ENCODE measurements around the gene ZFYVE28. TPM values are rescaled to one million over a fixed set of nuclear protein-coding genes. Genes with fewer than 3 reads are reported as not detected.

ZFYVE28 gene
- polyA plus RNA-seq, 1 of the 3 experiments (the other 2 are of a cell fraction) = 3.2 TPM

DNA sequence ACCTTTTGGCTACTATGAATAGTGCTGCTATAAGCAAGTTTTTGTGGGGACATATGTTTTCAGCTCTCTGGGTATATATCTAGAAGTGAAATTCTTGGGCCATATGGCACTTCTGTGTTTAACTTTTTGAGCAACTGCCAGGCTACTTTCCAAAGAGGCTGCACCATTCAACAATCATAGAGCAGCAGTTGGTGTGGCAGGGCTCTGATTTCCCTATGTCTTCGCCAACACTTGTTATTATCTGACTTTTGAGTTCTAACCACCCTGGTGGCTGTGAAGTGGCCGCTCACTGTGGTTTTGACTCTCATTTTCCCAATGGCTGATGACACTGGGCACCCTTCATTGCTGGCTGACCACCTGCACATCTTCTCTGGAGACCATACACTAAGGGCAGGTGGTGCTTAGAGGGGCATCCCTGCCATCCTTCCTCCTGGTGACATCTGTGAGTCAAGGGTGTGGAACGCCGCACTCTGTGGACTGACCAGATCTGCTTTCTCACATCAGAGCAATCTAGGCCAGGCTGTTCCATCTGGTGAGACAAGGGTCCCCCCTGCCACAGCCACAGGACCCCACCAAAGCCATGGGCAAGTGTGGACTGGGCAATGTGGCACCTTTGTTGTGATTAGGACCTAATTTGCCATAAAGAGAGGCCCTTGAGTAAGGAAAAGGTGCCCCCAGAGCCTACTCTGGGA, 49.6 kb downstream of the ZFYVE28 start:
- Histone ChIP-seq H3K9me2 (no peaks in the 10 kb centered on the region), H3K9me3 (no peaks in the 10 kb centered on the region), H3K4me3 (ENCODE audit: low read depth in 2 of 2, low read length in 1 of 2) (no peak overlapping the region; a peak in 1 of 4 replicates), H2AFZ (ENCODE audit: low read depth) (no peak overlapping the region), H3K36me3 (replicated peaks in 1 of 2; ENCODE audit: control insufficient read depth in 1 of 2, insufficient read depth in 2 of 2, low read length in 1 of 2) (no peaks in the 10 kb centered on the region), H3K4me1 (ENCODE audit: control insufficient read depth in 1 of 2, insufficient read depth in 2 of 2, low read depth in 1 of 2, low read length in 1 of 2) (peaks cover 0 to 32% of the 10 kb centered on the region in 2 experiments; a peak in 1 of 4 replicates), H3K9ac (no peak overlapping the region), H3K27ac (ENCODE audit: low read depth in 2 of 2, low read length in 1 of 2) (no peak overlapping the region), H3F3A (replicated peaks; ENCODE audit: insufficient read depth) (no peaks in the 10 kb centered on the region), H3K4me2 (no peak overlapping the region), H3K27me3 (ENCODE audit: insufficient read depth) (no peaks in the 10 kb centered on the region), H4K20me1 (ENCODE audit: insufficient read depth) (no peaks in the 10 kb centered on the region), H3K79me2 (ENCODE audit: insufficient read depth) (no peaks in the 10 kb centered on the region)
- no peak for DNase-seq
- TF ChIP-seq NRF1 (IDR thresholded peaks at IDR 0.05; ENCODE audit: low read depth, low read length) = no peak
- TF ChIP-seq, protein P1, sequence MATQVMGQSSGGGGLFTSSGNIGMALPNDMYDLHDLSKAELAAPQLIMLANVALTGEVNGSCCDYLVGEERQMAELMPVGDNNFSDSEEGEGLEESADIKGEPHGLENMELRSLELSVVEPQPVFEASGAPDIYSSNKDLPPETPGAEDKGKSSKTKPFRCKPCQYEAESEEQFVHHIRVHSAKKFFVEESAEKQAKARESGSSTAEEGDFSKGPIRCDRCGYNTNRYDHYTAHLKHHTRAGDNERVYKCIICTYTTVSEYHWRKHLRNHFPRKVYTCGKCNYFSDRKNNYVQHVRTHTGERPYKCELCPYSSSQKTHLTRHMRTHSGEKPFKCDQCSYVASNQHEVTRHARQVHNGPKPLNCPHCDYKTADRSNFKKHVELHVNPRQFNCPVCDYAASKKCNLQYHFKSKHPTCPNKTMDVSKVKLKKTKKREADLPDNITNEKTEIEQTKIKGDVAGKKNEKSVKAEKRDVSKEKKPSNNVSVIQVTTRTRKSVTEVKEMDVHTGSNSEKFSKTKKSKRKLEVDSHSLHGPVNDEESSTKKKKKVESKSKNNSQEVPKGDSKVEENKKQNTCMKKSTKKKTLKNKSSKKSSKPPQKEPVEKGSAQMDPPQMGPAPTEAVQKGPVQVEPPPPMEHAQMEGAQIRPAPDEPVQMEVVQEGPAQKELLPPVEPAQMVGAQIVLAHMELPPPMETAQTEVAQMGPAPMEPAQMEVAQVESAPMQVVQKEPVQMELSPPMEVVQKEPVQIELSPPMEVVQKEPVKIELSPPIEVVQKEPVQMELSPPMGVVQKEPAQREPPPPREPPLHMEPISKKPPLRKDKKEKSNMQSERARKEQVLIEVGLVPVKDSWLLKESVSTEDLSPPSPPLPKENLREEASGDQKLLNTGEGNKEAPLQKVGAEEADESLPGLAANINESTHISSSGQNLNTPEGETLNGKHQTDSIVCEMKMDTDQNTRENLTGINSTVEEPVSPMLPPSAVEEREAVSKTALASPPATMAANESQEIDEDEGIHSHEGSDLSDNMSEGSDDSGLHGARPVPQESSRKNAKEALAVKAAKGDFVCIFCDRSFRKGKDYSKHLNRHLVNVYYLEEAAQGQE (IDR thresholded peaks at IDR 0.05; ENCODE audit: low read depth, low read length) = no peak
- TF ChIP-seq GABPA (IDR thresholded peaks at IDR 0.05; ENCODE audit: low read depth) = no peak
- ChIA-PET POLR2A (no interaction called here), CTCF (no interaction called here)
- WGBS (ENCODE audit: low lambda C conversion rate) = 96% methylated on average over 4 of the region's 4 CpGs

DNA sequence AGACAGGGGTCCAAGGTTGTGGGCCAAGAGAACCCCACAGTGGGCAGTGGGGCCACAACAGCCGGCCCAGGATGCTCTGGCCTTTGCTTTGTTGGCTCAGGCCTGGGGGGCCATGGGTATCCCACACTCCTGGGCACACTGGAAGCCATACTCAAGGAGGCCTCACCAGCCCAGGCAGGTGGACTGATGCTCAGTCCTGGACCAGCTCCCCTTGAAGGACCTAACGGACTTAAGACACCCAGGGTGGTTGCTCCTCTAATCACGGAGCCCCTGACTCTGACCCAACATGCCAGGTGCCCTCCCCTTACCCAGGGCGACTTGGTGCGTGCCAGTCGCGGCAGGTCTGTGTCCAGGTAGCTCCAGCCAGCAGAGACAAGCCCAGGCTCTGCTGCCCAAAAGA, 50.8 kb downstream of the ZFYVE28 start:
- DNase-seq = no peak
- TF ChIP-seq RXRA (IDR thresholded peaks at IDR 0.05; ENCODE audit: borderline replicate concordance, low read depth) (no peak), FOXM1 (IDR thresholded peaks at IDR 0.05; ENCODE audit: low read depth) (no peak), TAF1 (IDR thresholded peaks at IDR 0.05; ENCODE audit: borderline replicate concordance, low read depth, low read length) (no peak), EP300 (IDR thresholded peaks at IDR 0.05; ENCODE audit: borderline replicate concordance in 1 of 2, low read depth in 1 of 2, low read length in 1 of 2) (no peak), FOXJ3 (CRISPR knock-in tag; IDR thresholded peaks at IDR 0.05) (no peak), TCF12 (IDR thresholded peaks at IDR 0.05) (no peak), MAX (IDR thresholded peaks at IDR 0.05; ENCODE audit: low read depth) (no peak), TEAD4 (IDR thresholded peaks at IDR 0.05; ENCODE audit: borderline replicate concordance, insufficient read depth) (no peak), CHD2 (IDR thresholded peaks at IDR 0.05; ENCODE audit: low read length, partially characterized antibody) (no peak), RFX5 (IDR thresholded peaks at IDR 0.05; ENCODE audit: low read length) (no peak), MXI1 (IDR thresholded peaks at IDR 0.05; ENCODE audit: low read depth, low read length) (no peak), NRF1 (IDR thresholded peaks at IDR 0.05; ENCODE audit: low read depth, low read length) (no peak), ZBTB33 (IDR thresholded peaks at IDR 0.05; ENCODE audit: borderline replicate concordance, low read depth) (no peak)
- TF ChIP-seq, protein P2, sequence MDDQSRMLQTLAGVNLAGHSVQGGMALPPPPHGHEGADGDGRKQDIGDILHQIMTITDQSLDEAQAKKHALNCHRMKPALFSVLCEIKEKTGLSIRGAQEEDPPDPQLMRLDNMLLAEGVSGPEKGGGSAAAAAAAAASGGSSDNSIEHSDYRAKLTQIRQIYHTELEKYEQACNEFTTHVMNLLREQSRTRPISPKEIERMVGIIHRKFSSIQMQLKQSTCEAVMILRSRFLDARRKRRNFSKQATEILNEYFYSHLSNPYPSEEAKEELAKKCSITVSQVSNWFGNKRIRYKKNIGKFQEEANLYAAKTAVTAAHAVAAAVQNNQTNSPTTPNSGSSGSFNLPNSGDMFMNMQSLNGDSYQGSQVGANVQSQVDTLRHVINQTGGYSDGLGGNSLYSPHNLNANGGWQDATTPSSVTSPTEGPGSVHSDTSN (IDR thresholded peaks at IDR 0.05) = no peak
- Histone ChIP-seq H3K36me3 (replicated peaks in 1 of 2; ENCODE audit: control insufficient read depth in 1 of 2, insufficient read depth in 2 of 2, low read length in 1 of 2) (no peaks in the 10 kb centered on the region), H3K9me3 (no peaks in the 10 kb centered on the region), H3K4me2 (no peak overlapping the region), H3K4me3 (ENCODE audit: low read depth in 2 of 2, low read length in 1 of 2) (no peak overlapping the region), H3K9me2 (no peaks in the 10 kb centered on the region), H3K4me1 (ENCODE audit: control insufficient read depth in 1 of 2, insufficient read depth in 2 of 2, low read depth in 1 of 2, low read length in 1 of 2) (peaks cover 0 to 45% of the 10 kb centered on the region in 2 experiments; a peak in 1 of 4 replicates), H3F3A (replicated peaks; ENCODE audit: insufficient read depth) (no peaks in the 10 kb centered on the region), H3K27me3 (ENCODE audit: insufficient read depth) (no peaks in the 10 kb centered on the region), H3K9ac (no peak overlapping the region), H4K20me1 (ENCODE audit: insufficient read depth) (no peaks in the 10 kb centered on the region), H3K79me2 (ENCODE audit: insufficient read depth) (no peaks in the 10 kb centered on the region), H2AFZ (ENCODE audit: low read depth) (no peak overlapping the region), H3K27ac (ENCODE audit: low read depth in 2 of 2, low read length in 1 of 2) (no peak overlapping the region)
- WGBS (ENCODE audit: low lambda C conversion rate) = 100% methylated on average over 1 of the region's 7 CpGs
- ChIA-PET POLR2A (no interaction called here), CTCF (interaction anchor here (1.3 to 2.2 kb wide), 5 partner anchors 13 to 147 kb away, joined by 3 to 7 read pairs (median 4); no protein-coding TSS in a partner anchor)

Measured in SK-N-SH (cell line).